CD4-positive, alpha-beta T cell treated with Interleukin-6 at 100 ng/mL for 8 hours (primary cell): ENCODE data around the gene MMAB.

Experiments
- DNase-seq: peaks from one replicate; pipeline ENCODE4 v3.0.0-alpha.2; 2020; ENCODE audit warnings: mixed read lengths, low spot score

MMAB gene

GRCh38 chr12:109512608-109513007 is 60.7 kb downstream of the MMAB start:
- DNase-seq = no peak

- DNase-seq = no peak
These were observed 63.1 kb downstream of the MMAB start for GRCh38 chr12:109510196-109510595.

- no peak for DNase-seq
These were observed 69.2 kb downstream of the MMAB start for GRCh38 chr12:109504068-109504467.
